Measurements from ENCODE around the gene TBX21. TPM values are rescaled to one million over a fixed set of nuclear protein-coding genes. Genes with fewer than 3 reads are reported as not detected.

The TBX21 gene
- total RNA-seq, 2 donors from 2014 or later, result 0.34 to 0.56 TPM

GRCh38 chr17:47708864-47709541, 24.0 kb upstream of the TBX21 start:
- DNase-seq (peak in 1 of 2 donors; percentile 41), ATAC-seq (peak; percentile 88)
- intact Hi-C loops (cut with DNase I, micrococcal nuclease), result no loop called here

- DNase-seq, result no peak
- intact Hi-C loops (cut with DNase I, micrococcal nuclease), result no loop called here
- no peak for ATAC-seq
Observed at GRCh38 chr17:47709594-47709993, 23.4 kb upstream of the TBX21 start.

- intact Hi-C loops (cut with DNase I, micrococcal nuclease), result no loop called here
- no peak for DNase-seq
- ATAC-seq, result no peak
Observed at GRCh38 chr17:47711366-47712099, 21.5 kb upstream of the TBX21 start.

- intact Hi-C loops (cut with DNase I, micrococcal nuclease), result no loop called here
- DNase-seq (no peak), ATAC-seq (no peak)
Observed at GRCh38 chr17:47712330-47713023, 20.6 kb upstream of the TBX21 start.

GRCh38 chr17:47713980-47714700, 18.9 kb upstream of the TBX21 start:
- DNase-seq (no peak), ATAC-seq (no peak)
- intact Hi-C loops (cut with DNase I, micrococcal nuclease), result no loop called here

GRCh38 chr17:47714773-47715396, 18.2 kb upstream of the TBX21 start:
- DNase-seq, result no peak
- ATAC-seq, result no peak
- intact Hi-C loops (cut with DNase I, micrococcal nuclease), result no loop called here

GRCh38 chr17:47715669-47716325, 17.2 kb upstream of the TBX21 start:
- intact Hi-C loops (cut with DNase I, micrococcal nuclease), result no loop called here
- DNase-seq (no peak), ATAC-seq (no peak)

- ATAC-seq (no peak), DNase-seq (no peak)
- intact Hi-C loops (cut with DNase I, micrococcal nuclease), result no loop called here
Observed at GRCh38 chr17:47716375-47716774, 16.7 kb upstream of the TBX21 start.

GRCh38 chr17:47717261-47717697, 15.8 kb upstream of the TBX21 start:
- intact Hi-C loops (cut with DNase I, micrococcal nuclease), result no loop called here
- peak; percentile 49 for ATAC-seq
- DNase-seq, result no peak

- intact Hi-C loops (cut with DNase I, micrococcal nuclease), result no loop called here
- DNase-seq, result no peak
- ATAC-seq, result peak; percentile 29
Observed at GRCh38 chr17:47717979-47718621, 14.9 kb upstream of the TBX21 start.

- DNase-seq (no peak), ATAC-seq (no peak)
- intact Hi-C loops (cut with DNase I, micrococcal nuclease), result no loop called here
Observed at GRCh38 chr17:47718634-47719405, 14.2 kb upstream of the TBX21 start.

- no peak for ATAC-seq
Observed at GRCh38 chr17:47719411-47720152, 13.5 kb upstream of the TBX21 start.

GRCh38 chr17:47720196-47720595, 12.8 kb upstream of the TBX21 start:
- DNase-seq (no peak), ATAC-seq (no peak)
- intact Hi-C loops (cut with DNase I, micrococcal nuclease), result no loop called here

More at GRCh38 chr17:47719411-47720152, 13.5 kb upstream of the TBX21 start:
- intact Hi-C loops (cut with DNase I, micrococcal nuclease), result no loop called here
- no peak for DNase-seq

- intact Hi-C loops (cut with DNase I, micrococcal nuclease), result no loop called here
- no peak for DNase-seq
- ATAC-seq, result no peak
Observed at GRCh38 chr17:47720754-47721533, 12.1 kb upstream of the TBX21 start.

GRCh38 chr17:47721725-47722124, 11.3 kb upstream of the TBX21 start:
- intact Hi-C loops (cut with DNase I, micrococcal nuclease), result no loop called here
- ATAC-seq, result no peak
- no peak for DNase-seq

GRCh38 chr17:47724705-47725104, 8.3 kb upstream of the TBX21 start:
- intact Hi-C loops (cut with DNase I, micrococcal nuclease), result no loop called here
- no peak for DNase-seq
- ATAC-seq, result no peak

Data from left colon (tissue), 2 donors.